ENCODE data around the gene SUCNR1.
"Not testable (repeated sequence)": the region's sequence is repeated elsewhere in the genome, so short reads cannot be mapped to it uniquely, and the experiment has no call there.

Gene SUCNR1

DNA sequence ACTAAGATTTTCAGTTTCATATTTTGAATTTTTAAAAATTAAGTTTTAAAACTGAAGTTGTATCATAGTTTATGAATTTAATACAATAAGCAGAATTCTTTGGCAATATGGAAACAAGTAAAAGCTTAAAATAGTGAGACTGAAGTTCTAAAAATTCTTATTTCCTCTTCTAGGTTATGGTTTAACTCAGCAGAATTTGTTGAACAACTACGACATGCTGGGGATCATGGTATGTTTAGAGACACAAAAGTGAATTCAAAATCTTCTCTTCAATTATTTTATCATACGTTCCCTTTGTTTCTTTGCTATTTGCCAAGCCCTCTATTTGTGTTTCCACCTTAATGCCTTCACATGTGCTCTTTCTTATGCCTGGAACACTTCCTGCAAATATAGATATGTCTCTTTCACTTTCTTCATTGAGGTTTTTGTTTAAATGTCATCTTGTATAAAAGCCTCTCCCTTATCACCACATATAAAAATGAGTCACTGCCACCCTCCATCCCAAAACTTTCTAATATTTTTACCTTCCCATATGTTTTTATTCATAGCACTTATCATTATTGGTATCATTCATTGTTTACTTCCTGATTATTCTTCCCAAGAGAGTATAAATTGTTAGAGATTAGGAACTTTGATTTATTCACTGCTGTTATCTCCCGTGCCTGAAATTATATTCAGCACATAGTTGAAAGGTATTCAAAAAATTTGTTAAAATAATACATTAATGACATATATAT, 6.4 kb downstream of the SUCNR1 start:
- TF ChIP-seq, protein P1, sequence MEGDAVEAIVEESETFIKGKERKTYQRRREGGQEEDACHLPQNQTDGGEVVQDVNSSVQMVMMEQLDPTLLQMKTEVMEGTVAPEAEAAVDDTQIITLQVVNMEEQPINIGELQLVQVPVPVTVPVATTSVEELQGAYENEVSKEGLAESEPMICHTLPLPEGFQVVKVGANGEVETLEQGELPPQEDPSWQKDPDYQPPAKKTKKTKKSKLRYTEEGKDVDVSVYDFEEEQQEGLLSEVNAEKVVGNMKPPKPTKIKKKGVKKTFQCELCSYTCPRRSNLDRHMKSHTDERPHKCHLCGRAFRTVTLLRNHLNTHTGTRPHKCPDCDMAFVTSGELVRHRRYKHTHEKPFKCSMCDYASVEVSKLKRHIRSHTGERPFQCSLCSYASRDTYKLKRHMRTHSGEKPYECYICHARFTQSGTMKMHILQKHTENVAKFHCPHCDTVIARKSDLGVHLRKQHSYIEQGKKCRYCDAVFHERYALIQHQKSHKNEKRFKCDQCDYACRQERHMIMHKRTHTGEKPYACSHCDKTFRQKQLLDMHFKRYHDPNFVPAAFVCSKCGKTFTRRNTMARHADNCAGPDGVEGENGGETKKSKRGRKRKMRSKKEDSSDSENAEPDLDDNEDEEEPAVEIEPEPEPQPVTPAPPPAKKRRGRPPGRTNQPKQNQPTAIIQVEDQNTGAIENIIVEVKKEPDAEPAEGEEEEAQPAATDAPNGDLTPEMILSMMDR (IDR thresholded peaks at IDR 0.05; ENCODE audit: control insufficient read depth, extremely low read depth, insufficient read depth) = no peak
- H3K4me3 ChIP-seq (ENCODE audit: low read depth, low read length) = no peak overlapping the region

DNA sequence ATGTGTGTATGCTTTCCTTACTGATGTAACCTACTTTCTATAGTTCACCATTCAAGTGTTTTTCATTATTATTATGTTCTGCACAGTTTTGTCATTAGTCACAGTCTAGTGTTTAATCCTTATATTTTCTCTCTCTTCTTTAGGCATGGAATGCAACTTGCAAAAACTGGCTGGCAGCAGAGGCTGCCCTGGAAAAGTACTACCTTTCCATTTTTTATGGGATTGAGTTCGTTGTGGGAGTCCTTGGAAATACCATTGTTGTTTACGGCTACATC, 6.9 kb downstream of the SUCNR1 start:
- no peak overlapping the region for H3K4me3 ChIP-seq (ENCODE audit: low read depth, low read length)
- DNase-seq (ENCODE audit: low read depth) = no peak
- TF ChIP-seq, protein P1 (IDR thresholded peaks at IDR 0.05; ENCODE audit: control insufficient read depth, extremely low read depth, insufficient read depth) = no peak

More for the DNA sequence above, 6.4 kb downstream of the SUCNR1 start:
- no peak for DNase-seq (ENCODE audit: low read depth)

DNA sequence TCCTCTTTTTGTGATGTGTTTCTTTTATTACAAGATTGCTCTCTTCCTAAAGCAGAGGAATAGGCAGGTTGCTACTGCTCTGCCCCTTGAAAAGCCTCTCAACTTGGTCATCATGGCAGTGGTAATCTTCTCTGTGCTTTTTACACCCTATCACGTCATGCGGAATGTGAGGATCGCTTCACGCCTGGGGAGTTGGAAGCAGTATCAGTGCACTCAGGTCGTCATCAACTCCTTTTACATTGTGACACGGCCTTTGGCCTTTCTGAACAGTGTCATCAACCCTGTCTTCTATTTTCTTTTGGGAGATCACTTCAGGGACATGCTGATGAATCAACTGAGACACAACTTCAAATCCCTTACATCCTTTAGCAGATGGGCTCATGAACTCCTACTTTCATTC, 7.7 kb downstream of the SUCNR1 start:
- DNase-seq (ENCODE audit: low read depth) = no peak

DNA sequence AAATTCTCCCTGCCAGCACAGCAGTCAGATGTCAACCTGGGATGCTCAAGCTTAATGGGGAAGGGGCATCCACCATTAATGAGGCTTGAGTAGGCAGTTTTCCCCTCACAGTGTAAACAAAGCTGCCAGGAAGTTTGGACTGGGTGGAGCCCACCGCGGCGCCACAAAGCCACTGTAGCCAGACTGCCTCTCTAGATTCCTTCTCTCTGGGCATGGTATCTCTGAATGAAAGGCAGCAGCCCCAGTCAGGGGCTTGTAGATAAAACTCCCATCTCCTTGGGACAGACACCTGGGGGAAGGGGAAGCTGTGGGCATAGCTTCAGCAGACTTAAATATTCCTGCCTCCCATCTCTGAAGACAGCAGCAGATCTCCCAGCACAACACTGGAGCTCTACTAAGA, 12.0 kb downstream of the SUCNR1 start:
- H3K4me3 ChIP-seq (ENCODE audit: low read depth, low read length); DNase-seq (ENCODE audit: low read depth): not testable (repeated sequence)

More for the DNA sequence above, 7.7 kb downstream of the SUCNR1 start:
- no peak overlapping the region for H3K4me3 ChIP-seq (ENCODE audit: low read depth, low read length)
- TF ChIP-seq, protein P1 (IDR thresholded peaks at IDR 0.05; ENCODE audit: control insufficient read depth, extremely low read depth, insufficient read depth) = no peak

DNA sequence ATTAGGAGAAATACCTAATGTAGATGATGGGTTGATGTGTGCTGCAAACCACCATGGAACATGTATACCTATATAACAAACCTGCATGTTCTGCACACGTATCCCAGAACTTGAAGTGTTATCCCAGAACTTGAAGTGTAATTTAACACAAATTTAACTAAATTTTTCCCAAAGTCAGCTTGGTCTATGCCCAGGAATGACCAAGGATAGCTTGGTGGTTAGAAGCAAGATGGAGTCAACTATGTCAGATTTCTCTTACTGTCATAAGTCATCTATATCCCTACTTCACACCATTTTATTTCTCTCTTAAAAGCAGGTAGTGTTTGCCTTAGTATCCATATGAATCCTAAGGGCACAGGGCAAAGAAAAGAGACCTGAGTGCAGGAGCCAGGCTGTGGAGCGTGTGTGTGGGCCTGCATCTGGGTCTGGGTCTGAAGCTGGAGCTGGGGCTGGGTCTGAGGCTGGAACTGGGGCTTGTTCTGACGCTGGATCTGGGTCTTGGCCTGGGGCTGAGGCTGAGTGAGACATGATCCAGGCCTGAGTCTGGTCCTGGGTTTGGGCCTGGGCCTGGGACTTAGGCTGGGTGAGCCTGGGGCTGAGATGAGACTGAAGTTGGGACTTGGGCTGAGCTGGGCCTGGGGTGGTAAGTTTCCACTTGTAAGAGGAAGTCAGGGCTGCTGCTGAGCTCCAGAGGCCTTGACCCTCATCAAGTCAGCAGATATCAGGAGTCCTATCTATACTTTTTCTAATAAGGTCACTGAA, 14.2 kb downstream of the SUCNR1 start:
- not testable (repeated sequence) for H3K4me3 ChIP-seq (ENCODE audit: low read depth, low read length); DNase-seq (ENCODE audit: low read depth)

DNA sequence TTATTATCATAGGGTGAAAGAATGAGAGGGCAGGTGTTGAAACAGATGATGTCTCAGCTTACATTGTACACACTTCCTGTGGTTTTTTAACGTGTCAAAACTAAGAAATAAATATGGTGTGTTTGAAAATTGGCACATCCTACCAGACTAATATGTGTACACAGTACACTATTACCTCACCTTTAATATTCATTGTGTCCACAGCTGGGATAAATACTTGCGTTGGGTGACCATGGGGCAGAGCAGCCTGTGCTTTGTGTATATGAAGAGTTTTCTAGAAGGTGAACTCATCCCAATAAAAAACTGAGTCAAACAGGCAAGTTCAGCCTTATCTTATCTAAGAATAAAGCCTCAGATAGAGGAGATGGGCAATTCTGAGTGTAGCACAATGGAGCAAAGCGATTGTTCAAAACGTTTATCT, 17.3 kb downstream of the SUCNR1 start:
- H3K4me3 ChIP-seq (ENCODE audit: low read depth, low read length) = no peak overlapping the region
- TF ChIP-seq, protein P1 (IDR thresholded peaks at IDR 0.05; ENCODE audit: control insufficient read depth, extremely low read depth, insufficient read depth) = no peak
- DNase-seq (ENCODE audit: low read depth) = peak; percentile 85

DNA sequence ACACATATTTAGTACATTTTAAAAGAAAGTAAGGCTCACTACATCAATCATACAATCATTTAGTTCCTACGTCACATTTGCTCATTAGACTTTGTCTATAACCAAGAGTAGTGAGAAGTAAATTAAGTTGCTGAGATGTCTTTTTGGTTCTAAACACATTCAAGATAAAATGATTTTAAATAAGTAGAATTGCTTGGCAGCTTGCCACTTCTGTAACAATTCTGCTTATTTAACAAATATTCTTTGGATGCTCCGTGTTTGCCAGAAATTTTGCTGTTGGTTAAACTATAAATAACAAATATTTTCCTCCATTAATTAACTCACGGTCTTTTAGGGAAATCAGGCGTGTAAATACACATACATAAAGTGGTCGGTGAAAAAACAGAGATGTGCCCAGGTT, 18.3 kb downstream of the SUCNR1 start:
- DNase-seq (ENCODE audit: low read depth) = no peak
- TF ChIP-seq, protein P1 (IDR thresholded peaks at IDR 0.05; ENCODE audit: control insufficient read depth, extremely low read depth, insufficient read depth) = no peak

DNA sequence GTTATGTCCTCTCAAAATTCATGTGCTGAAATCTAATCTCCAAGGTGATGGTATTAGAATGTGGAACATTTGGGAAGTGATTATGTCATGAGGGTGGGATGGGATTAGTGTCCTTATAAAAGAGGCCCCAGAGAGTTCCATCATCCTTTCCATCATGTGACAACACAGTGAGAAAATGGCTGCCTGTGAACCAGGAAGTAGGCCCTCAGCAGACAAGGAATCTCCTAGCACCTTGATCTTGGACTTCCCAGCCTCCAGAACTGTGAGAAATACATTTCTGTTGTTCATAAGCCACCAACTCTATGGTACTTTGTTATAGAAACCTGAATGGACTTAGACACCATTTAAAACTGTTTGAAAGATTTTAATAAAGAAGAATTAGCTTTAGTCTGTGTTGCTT, 20.8 kb downstream of the SUCNR1 start:
- H3K4me3 ChIP-seq (ENCODE audit: low read depth, low read length) = no peak overlapping the region
- TF ChIP-seq, protein P1 (IDR thresholded peaks at IDR 0.05; ENCODE audit: control insufficient read depth, extremely low read depth, insufficient read depth) = no peak

More for the DNA sequence above, 18.3 kb downstream of the SUCNR1 start:
- no peak overlapping the region for H3K4me3 ChIP-seq (ENCODE audit: low read depth, low read length)

More for the DNA sequence above, 20.8 kb downstream of the SUCNR1 start:
- DNase-seq (ENCODE audit: low read depth) = no peak
